ENCODE results near the gene USB1.
"Not testable (repeated sequence)": the region's sequence is repeated elsewhere in the genome, so short reads cannot be mapped to it uniquely, and the experiment has no call there.

Gene USB1

GRCh38 chr16:57970319-57970718, 30.9 kb upstream of the USB1 start:
- DNase-seq (ENCODE audit: low spot score) = no peak

- DNase-seq (ENCODE audit: low spot score) = no peak
Observed at GRCh38 chr16:57970970-57971369, 30.2 kb upstream of the USB1 start, which contains the start of gene CNGB1. Gene CNGB1, minus strand, starts transcription at chr16:57971128. Its CDS starts 3,842 bp downstream, at chr16:57967286.

GRCh38 chr16:57971848-57972247, 29.4 kb upstream of the USB1 start:
- DNase-seq (ENCODE audit: low spot score) = no peak

GRCh38 chr16:57972306-57972705, 28.9 kb upstream of the USB1 start:
- DNase-seq (ENCODE audit: low spot score) = no peak

- DNase-seq (ENCODE audit: low spot score) = peak; percentile 89
Observed at GRCh38 chr16:57976331-57976796, 24.8 kb upstream of the USB1 start.

- DNase-seq (ENCODE audit: low spot score) = no peak
Observed at GRCh38 chr16:57977418-57978069, 23.7 kb upstream of the USB1 start.

GRCh38 chr16:57978070-57978465, 23.1 kb upstream of the USB1 start:
- not testable (repeated sequence) for DNase-seq (ENCODE audit: low spot score)

- DNase-seq (ENCODE audit: low spot score) = no peak
Observed at GRCh38 chr16:57979006-57979585, 22.1 kb upstream of the USB1 start.

- DNase-seq (ENCODE audit: low spot score) = no peak
Observed at GRCh38 chr16:57981636-57982035, 19.6 kb upstream of the USB1 start.

- no peak for DNase-seq (ENCODE audit: low spot score)
Observed at GRCh38 chr16:57982385-57982784, 18.8 kb upstream of the USB1 start.

GRCh38 chr16:57984443-57985203, 16.6 kb upstream of the USB1 start:
- peak; percentile 35 for DNase-seq (ENCODE audit: low spot score)

- DNase-seq (ENCODE audit: low spot score) = no peak
Observed at GRCh38 chr16:57985204-57986181, 15.7 kb upstream of the USB1 start.

GRCh38 chr16:57986196-57986595, 15.0 kb upstream of the USB1 start:
- no peak for DNase-seq (ENCODE audit: low spot score)

GRCh38 chr16:57987441-57988177, 13.6 kb upstream of the USB1 start:
- no peak for DNase-seq (ENCODE audit: low spot score)

- peak; percentile 15 for DNase-seq (ENCODE audit: low spot score)
Observed at GRCh38 chr16:57988929-57989328, 12.3 kb upstream of the USB1 start.

- no peak for DNase-seq (ENCODE audit: low spot score)
Observed at GRCh38 chr16:57991551-57992059, 9.6 kb upstream of the USB1 start.

- no peak for DNase-seq (ENCODE audit: low spot score)
Observed at GRCh38 chr16:57992084-57992483, 9.1 kb upstream of the USB1 start.

- DNase-seq (ENCODE audit: low spot score) = no peak
Observed at GRCh38 chr16:57993438-57993837, 7.8 kb upstream of the USB1 start.

GRCh38 chr16:57993897-57994296, 7.3 kb upstream of the USB1 start:
- no peak for DNase-seq (ENCODE audit: low spot score)

- DNase-seq (ENCODE audit: low spot score) = no peak
Observed at GRCh38 chr16:57994361-57994760, 6.8 kb upstream of the USB1 start.

- no peak for DNase-seq (ENCODE audit: low spot score)
Observed at GRCh38 chr16:57994778-57995177, 6.4 kb upstream of the USB1 start.
